Measurements from ENCODE around the gene HOXB7.

The HOXB7 gene

DNA sequence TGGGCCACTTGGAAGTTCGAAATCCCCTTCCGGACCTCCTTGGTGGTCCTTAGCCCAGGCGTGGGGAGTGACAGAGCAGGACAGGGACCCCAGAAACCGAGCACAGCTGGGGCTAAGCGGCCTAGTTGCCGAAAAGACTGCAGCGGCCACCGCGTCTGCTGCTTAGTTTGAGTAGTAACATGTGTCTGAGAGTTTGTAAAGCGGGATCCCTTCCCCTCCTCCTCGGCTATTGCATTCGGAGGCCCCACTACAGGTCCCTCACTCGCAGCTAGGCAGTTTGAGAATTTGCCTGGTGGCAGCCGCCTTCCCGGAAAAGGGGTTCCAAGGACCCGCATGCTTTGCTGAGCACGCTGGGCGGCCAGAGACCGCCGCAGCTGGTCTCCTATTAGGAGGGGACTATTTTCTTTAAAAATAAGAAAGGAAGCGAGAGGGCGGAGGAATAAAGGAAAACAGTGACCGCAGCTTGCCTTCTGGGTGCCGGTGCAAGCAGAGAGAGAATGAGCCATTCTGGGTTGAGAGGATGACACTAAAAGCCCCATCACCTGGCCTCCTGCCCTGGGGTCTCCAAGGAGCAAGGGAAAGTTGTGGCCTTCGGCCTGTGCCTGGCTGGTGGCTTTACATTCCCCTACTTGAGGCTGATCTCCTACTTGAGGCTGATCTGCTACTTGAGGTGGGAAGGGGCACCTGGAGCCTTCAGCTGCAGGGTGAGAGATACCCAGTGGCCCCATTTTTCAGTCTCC is 16.1 kb downstream of the HOXB7 start:
- DNase-seq (ENCODE audit: low spot score), result no peak

DNA sequence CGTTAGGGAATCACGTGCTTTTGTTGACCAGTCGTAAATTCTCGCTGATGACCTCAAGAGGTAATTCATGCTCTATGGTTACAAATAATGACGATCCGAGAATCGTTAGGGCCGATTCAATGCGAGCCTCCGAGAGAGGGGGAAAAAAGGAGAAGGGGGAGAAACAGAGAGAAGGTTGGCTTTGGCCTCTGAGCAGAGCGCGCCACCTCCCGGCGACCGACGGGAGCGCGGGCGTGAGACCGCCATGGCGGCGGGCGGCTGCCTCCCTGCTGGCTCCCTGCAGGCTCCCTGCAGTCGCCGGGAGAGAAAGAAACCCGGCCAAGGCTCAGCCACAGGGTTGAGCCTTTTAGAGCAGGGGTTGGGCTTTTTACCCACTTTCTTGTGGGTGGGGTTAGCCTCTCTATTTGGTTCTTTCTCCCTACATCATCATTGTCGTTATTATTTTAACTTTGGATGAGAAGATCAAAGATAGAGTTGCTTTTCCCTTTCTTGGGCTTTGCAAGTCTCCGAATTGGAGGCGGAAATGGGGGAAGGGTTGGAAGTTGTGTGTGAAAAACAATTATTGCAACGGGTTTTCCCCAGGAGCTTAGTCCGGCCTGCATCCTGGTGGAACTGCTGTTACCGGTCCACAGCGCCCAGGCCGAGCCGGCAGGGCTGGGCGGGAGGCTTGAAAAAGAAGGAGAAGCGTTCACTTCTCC is 16.8 kb downstream of the HOXB7 start:
- peak; percentile 94 for DNase-seq (ENCODE audit: low spot score)

DNA sequence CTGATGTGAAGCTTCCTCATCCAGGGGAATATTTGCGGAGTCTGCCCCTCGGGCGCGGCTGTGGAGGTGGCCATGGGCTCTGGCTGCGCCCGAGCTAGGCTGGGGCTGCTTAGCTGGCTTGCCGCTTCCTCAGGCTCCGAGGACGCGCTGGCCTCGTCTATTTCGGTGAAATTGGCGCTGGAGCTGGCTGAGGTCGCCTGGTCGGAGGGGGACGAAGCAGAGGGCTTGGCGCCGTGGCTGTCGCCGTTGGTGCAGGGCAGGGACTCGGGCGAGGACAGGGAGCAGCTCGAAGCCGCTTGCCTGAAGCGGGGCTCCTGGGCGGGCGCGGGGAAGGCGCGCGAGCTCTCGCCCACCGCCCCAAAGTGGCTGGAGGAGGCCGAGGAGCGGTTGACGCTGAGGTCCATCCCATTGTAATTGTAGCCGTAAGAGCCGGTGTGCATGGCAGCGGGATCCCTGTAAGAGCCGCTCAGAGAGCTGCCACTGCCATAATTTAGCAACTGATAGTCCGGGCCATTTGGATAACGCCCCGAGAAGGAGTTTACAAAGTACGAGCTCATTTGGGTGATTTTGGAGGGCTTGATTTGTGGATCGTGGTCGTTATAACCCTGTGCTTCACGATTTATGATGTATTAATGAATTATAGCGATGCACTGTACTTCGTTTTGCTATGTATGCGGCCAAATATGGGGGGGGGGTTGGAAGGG is 17.5 kb downstream of the HOXB7 start, which contains the start of gene HOXB5:
Gene HOXB5 (minus strand): TSS at position 654 of the 704 bp plus-strand sequence. CDS start 97 bp downstream, at position 557.
- DNase-seq (ENCODE audit: low spot score), result no peak

DNA sequence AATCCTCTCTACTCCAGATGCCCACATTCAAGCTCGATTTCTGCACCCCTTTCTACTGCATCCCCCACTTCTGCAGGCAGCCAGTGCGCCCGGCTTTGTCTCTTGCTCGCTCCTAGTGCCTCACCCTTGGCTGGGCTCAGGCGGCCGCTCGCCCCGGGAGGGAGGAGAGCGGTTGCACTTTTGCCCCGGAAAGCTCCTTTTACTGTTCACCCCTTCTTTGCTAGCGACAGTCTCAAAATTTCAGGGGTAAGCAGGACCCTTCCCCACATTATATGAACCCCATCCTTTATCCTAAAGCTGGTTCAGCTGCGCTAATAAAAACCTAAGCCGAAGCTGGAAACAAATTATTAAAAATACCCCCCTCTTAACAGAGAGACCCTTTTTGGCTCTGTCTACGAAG is 18.2 kb downstream of the HOXB7 start:
- DNase-seq (ENCODE audit: low spot score), result no peak

DNA sequence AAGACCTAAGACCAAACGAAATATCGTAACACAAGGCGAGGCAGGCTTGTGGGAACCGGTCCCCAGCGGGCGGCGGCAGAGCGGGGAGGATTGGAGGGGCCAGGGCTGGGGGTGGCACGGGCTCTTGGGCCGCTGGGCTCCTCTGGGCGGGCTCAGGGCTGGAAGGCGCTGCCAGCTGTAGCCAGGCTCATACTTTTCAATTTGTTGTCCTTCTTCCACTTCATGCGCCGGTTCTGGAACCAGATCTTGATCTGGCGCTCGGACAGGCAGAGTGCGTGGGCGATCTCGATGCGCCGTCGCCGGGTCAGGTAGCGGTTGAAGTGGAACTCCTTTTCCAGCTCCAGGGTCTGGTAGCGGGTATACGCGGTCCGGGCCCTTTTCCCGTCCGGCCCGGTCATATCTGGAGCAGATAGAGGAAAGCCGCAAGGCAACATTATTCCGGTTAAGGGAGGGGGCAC is 18.7 kb downstream of the HOXB7 start:
- DNase-seq (ENCODE audit: low spot score), result no peak

DNA sequence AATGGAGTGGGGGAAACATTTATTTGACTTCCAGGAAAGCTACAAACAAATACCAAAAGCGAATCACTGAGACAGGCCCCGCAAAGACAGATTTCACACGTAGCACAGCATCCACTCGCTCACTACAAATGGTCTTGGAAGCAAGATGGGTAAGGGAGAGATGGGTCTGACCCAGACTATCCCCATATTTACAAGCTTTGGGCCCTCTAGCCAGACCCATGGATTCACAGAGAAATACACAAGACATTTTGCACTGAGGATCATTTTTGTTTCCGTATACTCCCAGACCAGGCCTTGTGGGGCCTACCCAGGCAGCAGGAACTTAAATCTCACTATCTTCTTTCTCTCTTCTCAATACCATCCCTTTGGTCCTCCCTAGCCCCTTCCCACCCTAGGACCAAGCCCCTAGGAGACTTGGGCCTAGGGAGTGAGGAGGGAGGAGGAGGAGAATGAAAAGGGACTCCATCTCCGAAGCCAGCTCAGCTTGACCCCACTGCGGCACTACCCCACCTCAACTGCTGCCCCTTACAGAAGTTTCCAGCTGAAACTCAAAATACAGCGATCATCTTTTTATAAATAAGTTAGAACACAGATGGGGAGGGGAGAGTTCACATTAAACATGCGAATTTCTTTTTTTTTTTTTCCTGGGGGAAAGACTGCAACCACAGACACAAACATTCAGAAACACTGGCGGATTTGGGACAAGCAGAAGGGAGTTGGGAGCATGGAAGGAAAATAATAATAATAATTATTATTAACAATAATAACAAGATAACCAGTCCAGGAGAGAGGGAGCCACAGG is 19.4 kb downstream of the HOXB7 start:
- DNase-seq (ENCODE audit: low spot score), result no peak

DNA sequence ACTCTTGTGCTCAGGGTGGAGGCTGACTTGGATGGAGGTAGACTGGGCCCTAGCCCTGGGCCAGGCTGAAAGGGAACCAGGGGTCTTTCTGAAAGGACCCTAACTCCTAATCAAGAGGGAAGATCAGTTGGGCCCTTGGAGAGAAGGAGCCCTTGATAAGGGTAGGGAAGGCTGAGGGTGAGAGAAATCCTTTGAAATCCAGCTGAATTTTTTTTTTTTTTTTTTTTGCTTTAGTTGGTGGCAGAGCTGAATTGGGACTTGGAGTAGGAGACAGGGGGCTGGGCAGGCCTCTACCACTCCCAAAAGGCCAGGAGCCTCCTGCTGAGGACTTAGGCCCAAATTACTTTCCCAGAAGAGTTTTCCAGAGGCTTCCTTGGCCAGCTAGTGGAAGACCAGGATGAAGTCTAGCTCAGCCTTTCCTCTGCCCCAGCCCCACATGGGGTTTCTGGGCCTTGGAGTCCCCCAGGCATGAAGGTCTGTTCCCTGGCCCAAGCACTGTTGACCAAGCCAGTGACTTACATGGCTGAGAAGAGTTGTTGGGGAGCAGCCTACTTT is 20.1 kb downstream of the HOXB7 start:
- DNase-seq (ENCODE audit: low spot score), result no peak

DNA sequence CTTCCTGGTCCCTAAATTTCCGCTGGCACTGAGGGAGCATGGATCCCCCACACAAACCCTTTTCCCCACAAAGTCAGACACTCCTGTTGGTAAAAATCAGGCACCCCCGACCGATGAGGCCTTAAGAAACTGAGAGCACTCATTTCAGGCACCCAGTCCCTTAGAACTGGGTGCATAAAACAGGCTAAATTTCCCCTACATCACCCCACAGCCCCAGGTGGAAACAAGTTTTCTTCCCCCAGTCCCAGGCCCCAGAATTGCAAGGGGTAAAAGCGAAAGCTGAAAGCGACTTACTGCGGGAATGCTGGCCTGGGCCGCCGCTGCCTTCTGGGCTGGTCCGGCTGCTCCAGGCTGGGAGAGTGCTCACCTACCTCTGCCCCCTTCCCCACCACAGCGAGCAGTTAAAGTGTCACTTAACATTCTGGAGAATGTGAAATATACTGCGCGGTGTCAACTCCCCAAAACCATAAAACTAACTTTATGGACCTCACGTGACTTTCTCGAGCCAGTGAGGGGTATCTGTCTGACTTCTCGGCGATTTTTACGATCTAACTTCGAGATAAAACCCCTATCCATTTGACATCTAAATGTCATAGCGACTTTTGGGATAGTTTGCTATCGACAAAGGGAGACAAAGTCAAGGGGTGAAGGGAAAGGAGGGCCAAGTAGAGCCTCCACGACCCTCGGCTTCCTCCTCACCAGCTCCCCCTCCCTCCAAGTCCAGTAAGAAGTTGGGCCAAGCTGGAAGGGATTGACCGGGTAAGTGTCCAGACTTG is 20.8 kb downstream of the HOXB7 start, which contains the start of gene HOXB3:
Gene HOXB3 (minus strand): TSS at position 411 of the 776 bp plus-strand sequence. CDS start 37,767 bp downstream, outside the sequence.
- DNase-seq (ENCODE audit: low spot score), result no peak

DNA sequence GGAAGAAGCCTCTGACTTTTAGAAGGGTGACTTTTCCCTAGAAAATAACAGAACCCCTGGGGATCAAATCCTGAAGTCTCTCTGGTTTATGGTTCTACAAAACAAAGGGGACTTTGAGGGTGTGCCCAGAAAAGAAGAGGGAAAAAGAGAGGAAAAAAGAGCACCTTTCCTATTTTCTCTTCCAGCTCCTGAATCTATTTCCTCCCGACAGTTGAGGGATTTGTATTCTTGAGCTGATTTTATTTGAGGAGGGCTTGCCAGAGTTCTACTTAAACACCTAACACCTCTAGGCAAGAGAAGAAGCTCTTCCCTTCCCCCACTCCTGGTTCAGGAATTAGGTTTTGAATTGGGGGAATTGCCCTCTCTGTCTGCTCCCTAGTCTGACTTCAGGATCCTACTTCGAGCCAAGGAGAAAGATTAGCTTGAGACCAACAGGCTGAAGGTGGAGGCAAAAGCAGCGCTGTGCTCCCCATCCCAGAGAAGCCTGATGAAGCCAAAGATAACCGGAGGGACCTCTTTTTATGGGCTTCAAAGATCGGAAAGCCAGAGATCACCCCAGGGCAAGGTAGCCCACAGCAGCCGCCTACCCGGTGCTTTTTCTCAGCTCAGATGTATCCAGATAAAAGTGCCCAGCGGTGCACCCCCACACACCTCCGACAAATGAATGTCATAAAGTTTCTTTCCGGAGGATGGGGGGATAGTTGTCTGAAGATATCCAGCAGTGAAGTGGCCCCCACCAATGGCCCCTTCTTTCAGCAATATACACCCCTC is 21.6 kb downstream of the HOXB7 start:
- no peak for DNase-seq (ENCODE audit: low spot score)

DNA sequence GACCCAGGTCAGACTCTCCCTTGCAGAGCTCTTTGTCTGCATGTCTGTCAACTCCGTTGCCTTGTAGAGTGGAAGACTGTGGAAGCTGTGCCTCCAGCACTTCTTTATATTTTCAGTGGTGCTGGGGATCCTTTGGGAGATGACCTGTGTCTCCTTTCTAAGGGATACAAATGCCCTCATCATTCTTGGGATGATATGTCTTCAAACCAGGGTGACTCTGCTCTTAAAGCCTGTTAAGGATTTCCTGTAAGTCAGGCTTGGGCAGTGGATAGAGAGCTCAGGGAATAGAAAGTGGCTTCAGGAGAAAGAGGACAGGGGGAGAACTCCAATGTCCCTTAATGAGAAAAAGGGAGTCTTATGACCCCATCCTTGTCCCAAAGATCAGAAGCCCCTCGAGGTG is 22.3 kb downstream of the HOXB7 start:
- DNase-seq (ENCODE audit: low spot score), result no peak

DNA sequence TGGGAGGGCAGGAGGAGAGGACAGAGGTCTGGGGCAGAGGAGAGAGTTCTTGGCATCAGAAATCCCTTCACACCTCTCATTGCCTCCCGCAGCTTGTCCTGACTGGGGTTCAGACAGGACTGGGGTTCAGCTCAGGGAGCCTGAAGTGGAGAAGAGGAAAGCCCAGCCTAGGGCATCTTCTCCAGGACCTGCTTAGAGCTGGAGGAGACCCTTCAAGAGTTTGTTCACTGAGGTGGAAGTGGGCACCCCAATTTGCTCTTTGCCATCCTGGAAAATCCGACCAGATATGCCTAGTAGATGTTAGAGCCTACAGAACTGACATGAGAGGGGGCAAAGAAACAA is 22.8 kb downstream of the HOXB7 start:
- DNase-seq (ENCODE audit: low spot score), result no peak

DNA sequence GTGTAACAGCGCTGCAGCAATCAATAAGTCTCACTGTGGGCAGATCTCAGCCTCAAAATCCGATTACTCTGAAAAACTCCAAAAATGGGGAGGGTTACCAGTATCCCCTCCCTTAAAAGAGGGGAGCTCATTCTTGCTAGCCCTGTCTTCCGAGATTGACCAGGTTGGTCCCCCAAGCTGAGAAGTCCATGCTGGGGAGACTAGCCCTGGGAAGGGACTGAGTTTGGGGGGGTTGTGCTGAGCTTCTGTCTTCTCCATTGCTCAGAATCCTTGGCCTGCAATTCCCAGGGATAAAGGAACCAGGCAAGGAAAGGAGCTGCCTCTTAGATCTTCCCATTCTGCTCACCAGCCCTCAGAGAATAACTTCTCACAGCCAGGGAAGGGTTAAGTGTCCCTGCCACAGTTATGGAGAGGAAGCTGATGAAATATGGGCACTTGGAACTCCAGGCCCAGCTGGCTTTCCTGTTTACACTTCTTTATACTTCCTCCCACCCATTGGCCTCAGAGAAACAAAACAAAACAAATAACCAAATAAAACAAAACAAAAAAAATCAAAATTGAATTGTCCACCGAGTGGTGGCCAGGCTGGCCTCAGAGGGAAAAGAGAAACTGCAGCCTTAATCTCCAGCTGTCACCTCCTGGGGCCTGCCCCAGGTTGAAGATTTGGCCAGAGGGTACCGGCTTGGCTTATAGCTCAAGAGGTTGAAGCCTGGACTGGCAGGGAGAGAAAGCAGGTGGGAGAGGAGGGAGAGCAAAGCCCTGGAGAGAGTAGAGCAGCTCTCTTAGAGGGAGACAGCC is 23.3 kb downstream of the HOXB7 start:
- no peak for DNase-seq (ENCODE audit: low spot score)

DNA sequence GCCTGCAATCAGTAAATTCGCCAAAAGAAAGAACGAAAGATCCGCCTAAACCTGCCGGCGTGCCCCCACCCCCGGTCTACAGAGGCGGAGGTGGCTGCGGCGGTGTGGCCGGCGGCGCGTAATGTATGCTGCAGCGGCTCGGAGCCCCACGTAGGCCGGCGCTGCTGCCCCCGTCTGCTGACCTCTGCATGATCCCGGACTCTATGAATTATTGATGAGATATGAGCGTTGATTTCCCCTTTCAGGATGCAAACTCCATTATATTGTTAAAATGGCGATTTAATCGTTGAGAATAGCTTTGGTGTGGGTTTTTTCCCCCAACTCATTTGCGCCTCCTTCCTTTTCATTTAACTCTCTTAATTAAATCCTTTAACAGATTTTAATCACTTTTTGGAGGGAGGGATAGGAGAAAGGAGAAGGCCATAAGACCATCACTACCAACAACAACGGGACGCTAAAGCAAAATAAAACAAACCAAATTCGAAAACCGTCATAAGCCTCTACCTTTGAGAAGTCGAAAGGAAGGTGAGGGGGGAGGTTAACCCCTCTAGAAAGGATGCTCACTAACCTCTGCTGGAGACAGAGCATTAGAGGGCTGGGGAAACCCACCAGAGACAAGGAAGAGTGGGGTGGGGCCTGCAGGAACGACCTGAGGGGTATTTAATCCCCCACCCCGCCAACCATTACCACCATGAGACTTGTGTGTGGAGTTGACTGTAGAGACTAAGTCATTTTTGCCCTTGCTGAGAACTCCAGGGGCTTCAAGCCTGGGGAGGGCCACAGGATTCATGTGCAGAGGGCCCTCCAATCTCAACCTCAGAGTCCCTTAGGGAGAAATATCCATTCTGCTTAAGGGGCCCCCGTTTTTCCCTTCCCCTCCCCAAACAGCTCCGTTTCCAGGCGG is 24.2 kb downstream of the HOXB7 start:
- no peak for DNase-seq (ENCODE audit: low spot score)

DNA sequence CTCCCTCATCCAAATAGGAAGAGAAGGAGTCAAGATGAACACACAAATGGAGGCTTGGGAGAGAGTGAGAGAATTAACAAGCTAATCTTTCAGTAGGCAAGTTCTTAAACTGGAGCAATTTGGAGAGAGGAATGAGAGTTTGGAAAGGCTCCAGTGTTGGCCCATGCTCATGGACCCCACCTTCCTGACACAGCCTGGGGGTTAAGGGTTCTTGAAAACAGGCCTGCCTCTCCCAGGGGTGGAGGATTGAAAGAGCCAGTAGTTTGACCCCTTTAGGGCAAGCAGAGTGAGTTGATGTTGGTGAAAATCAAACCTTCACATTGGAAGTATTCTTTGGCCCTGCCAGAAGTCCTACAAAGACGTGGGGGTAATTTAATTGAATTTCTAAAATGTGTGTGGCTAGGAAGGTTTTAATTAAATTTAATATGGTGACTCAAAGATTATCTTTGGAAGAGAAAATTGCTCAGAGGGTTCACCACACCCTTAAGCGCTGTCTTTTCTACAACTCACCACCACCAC is 26.5 kb downstream of the HOXB7 start:
- DNase-seq (ENCODE audit: low spot score), result no peak

DNA sequence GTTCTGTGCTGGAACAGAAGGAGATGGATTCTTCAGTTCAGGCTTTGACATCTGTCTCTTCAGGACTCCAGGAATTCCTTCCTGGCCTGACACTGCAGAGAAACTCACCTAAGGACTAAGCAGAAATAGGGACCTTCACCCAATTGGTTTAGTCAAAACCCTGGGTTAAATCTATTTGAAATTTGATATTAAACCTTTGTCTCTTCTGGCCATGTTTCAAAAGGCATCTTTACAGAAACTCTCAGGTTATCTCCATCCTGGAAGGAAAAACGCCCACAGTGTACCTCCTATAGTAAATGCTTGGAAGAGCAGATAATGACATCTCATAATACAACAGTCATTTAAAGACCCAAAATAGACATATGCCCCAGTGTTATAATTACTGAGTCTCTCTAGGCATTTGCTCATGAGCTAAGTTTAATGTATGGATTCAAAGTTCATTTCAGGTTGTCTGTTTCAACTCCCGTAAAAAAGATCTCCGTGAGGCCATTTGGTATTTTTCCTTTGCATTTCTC is 27.1 kb downstream of the HOXB7 start:
- DNase-seq (ENCODE audit: low spot score), result no peak

DNA sequence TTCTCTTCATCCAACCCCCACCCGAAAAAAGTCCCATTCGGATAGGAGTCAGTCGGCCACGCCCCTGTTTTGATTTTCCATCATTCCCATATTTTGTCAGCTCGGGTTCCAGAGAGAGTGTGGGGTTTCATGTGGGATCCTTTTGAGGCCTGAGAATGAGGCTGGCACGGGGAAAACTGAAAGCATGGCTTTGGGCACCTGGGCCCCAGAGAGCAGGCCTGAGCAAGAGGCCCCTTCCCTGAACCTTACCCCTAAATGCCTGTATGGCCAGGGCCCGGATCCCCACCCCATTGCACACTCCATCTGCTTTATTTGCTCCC is 28.1 kb downstream of the HOXB7 start:
- DNase-seq (ENCODE audit: low spot score), result no peak

DNA sequence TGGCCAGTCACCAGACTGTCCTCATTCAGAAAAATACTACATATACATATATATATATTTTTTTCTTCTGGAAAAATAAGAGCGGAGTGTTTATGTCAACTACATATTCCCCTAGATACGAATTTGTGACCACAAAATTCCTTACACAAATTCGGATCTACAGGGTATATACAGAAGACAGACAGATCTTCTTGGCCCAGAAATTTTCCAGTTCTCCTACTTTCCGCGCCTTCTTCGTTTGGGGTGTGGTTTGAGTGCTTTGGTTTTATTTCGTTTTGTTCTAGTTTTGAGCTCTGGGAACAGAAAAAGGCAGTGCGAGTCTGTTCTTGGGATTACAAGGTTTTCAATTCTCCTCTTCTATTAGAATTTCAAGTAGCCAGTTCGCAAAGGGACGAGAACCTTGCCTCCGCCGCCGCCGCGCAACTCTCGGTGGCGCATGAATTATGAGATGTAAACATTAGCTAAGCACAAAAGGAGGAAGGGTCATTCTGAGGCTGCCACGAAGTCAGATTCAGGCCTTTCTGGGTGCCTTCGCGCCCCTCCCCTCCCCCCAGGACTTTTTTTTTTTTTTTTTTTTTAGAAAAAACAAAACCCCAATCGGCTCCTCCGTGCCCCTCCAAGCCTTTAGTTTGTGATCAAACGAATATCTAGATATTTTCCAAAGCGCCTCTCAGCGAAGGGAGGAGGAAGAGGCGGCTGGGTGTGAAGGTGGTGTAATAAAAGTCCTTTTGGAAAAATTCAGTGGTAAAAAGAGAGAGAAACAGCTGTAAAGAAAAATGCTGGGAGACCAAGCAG is 30.9 kb downstream of the HOXB7 start:
- no peak for DNase-seq (ENCODE audit: low spot score)

Measured in hepatic stellate cell (primary cell).